SK-N-SH (cell line): ENCODE measurements around the gene LRCH4. TPM values are rescaled to one million over a fixed set of nuclear protein-coding genes. Genes with fewer than 3 reads are reported as not detected.

Experiments
- CTCF ChIA-PET: fragments of 300-600, 350-600 bp; formaldehyde crosslinking; extraction: SDS; loops from one replicate; lab custom pipeline; 2021; lab: Yijun Ruan, JAX
- POLR2A ChIA-PET: fragments of 350-600 bp; sonication (Branson Sonifier 250); formaldehyde crosslinking; extraction: SDS; loops from one replicate; lab custom pipeline; 2020; ENCODE audit warnings: antibody characterized with exemption, inconsistent platforms; lab: Yijun Ruan, JAX
- DNase-seq: peaks from one replicate; pipeline ENCODE4 v3.0.0; 2012
- H2AFZ ChIP-seq: fragments of 200-600 bp; sonication (generic); 2 replicates; pipeline ENCODE4 v1.8.1; 2016; ENCODE audit warnings: antibody characterized with exemption, mild to moderate bottlenecking, low read depth
- H3F3A ChIP-seq: fragments of 200-600 bp; sonication (generic); replicated peaks from 2 replicates; pipeline ENCODE3; 2016; ENCODE audit warnings: antibody characterized with exemption, mild to moderate bottlenecking; ENCODE audit not compliant: insufficient read depth
- H3K27ac ChIP-seq, 2 experiments: fragments of 200-500 bp in 1 of 2; fragments of 200-600 bp in 1 of 2; sonication (Bioruptor generic) in 1 of 2; sonication (generic), shearing (Covaris generic) in 1 of 2; 2 replicates each; pipeline versions ENCODE4 v1.5.1 to v1.6.1; 2014 to 2016; ENCODE audit warnings: low read depth in 2 of 2, inconsistent platforms in 1 of 2, low read length in 1 of 2, mild to moderate bottlenecking in 1 of 2, mixed read lengths in 1 of 2
- H3K27me3 ChIP-seq: fragments of 200-600 bp; sonication (generic), shearing (Covaris generic); 2 replicates; pipeline ENCODE4 v1.6.1; 2016; ENCODE audit warnings: mixed run types; ENCODE audit not compliant: insufficient read depth
- H3K36me3 ChIP-seq, 2 experiments: fragments of 200-500 bp in 1 of 2; fragments of 200-600 bp in 1 of 2; sonication (Bioruptor generic) in 1 of 2; sonication (generic) in 1 of 2; replicated peaks in 1 of 2; 2 replicates each; pipeline versions ENCODE3 to v1.5.1; 2014 to 2016; ENCODE audit warnings: low read length in 1 of 2, mild to moderate bottlenecking in 1 of 2; ENCODE audit not compliant: insufficient read depth in 2 of 2, control insufficient read depth in 1 of 2
- H3K4me1 ChIP-seq, 2 experiments: fragments of 200-500 bp in 1 of 2; fragments of 200-600 bp in 1 of 2; sonication (Bioruptor generic) in 1 of 2; sonication (generic), shearing (Covaris generic) in 1 of 2; 2 replicates each; pipeline versions ENCODE4 v1.5.1 to v1.6.1; 2014 to 2016; ENCODE audit warnings: low read depth in 1 of 2, low read length in 1 of 2, mixed run types in 1 of 2; ENCODE audit not compliant: insufficient read depth in 2 of 2, control insufficient read depth in 1 of 2
- H3K4me2 ChIP-seq: fragments of 200-600 bp; sonication (generic), shearing (Covaris generic); 2 replicates; pipeline ENCODE4 v1.6.1; 2017; ENCODE audit warnings: mixed run types
- H3K4me3 ChIP-seq, 2 experiments: fragments of 200-500 bp in 1 of 2; fragments of 200-600 bp in 1 of 2; sonication (Bioruptor generic) in 1 of 2; sonication (generic), shearing (Covaris generic) in 1 of 2; 2 replicates each; pipeline versions ENCODE4 v1.5.1 to v1.8.1; 2014 to 2016; ENCODE audit warnings: low read depth in 2 of 2, inconsistent platforms in 1 of 2, low read length in 1 of 2, mild to moderate bottlenecking in 1 of 2, mixed read lengths in 1 of 2, moderate library complexity in 1 of 2
- H3K79me2 ChIP-seq: fragments of 200-600 bp; sonication (generic); 2 replicates; pipeline ENCODE4 v1.8.1; 2017; ENCODE audit warnings: mild to moderate bottlenecking; ENCODE audit not compliant: insufficient read depth
- H3K9ac ChIP-seq: fragments of 200-600 bp; sonication (generic); 2 replicates; pipeline ENCODE4 v1.6.1; 2017; ENCODE audit warnings: mixed run types
- H3K9me2 ChIP-seq: fragments of 200-600 bp; sonication (generic); 2 replicates; pipeline ENCODE4 v1.6.1; 2017; ENCODE audit warnings: mixed run types
- H3K9me3 ChIP-seq: fragments of 200-600 bp; sonication (generic); 2 replicates; pipeline ENCODE4 v1.6.1; 2017; ENCODE audit warnings: mixed run types, mild to moderate bottlenecking, moderate library complexity
- H4K20me1 ChIP-seq: fragments of 200-600 bp; sonication (generic); 2 replicates; pipeline ENCODE4 v1.6.1; 2017; ENCODE audit warnings: mild to moderate bottlenecking, mixed run types; ENCODE audit not compliant: insufficient read depth
- ELF1 ChIP-seq: IDR thresholded peaks from 2 replicates; pipeline ENCODE4 v1.4.0; 2012
- MXI1 ChIP-seq: IDR thresholded peaks from 2 replicates; pipeline ENCODE4 v1.6.1; 2012; ENCODE audit warnings: mild to moderate bottlenecking, low read depth, low read length, improper control_type of control experiment
- RAD21 ChIP-seq: IDR thresholded peaks from 2 replicates; pipeline ENCODE4 v1.6.1; 2012; ENCODE audit warnings: mild to moderate bottlenecking, low read length
- RFX5 ChIP-seq: IDR thresholded peaks from 2 replicates; pipeline ENCODE4 v1.6.1; 2012; ENCODE audit warnings: mild to moderate bottlenecking, improper control_type of control experiment, low read length
- SIN3A ChIP-seq: IDR thresholded peaks from 2 replicates; pipeline ENCODE4 v1.6.1; 2012; ENCODE audit warnings: low read depth, mild to moderate bottlenecking, low read length, moderate library complexity, borderline replicate concordance
- SMC3 ChIP-seq: IDR thresholded peaks from 2 replicates; pipeline ENCODE4 v1.6.1; 2012; ENCODE audit warnings: low read depth, low read length, improper control_type of control experiment
- WGBS: methylation state at CpG from one replicate; pipeline ENCODE4 v1.1.6; 2017; ENCODE audit warnings: low lambda C conversion rate; 5-methylcytosine and 5-hydroxymethylcytosine counted together
- polyA plus RNA-seq, 3 experiments: library from polyadenylated mRNA; depleted of rRNA; stranded (reverse); fragments of >200 nt; gene quantifications; 2 replicates each; pipeline ENCODE4 v1.2.3, GENCODE V29; 2012
- TF ChIP-seq, protein P1 (sequence below): IDR thresholded peaks from 2 replicates; pipeline ENCODE4 v1.4.0; 2012; ENCODE audit warnings: low read depth, borderline replicate concordance
- TF ChIP-seq, protein P2 (sequence below): fragments of 200-600 bp; sonication (generic); IDR thresholded peaks from 2 replicates; pipeline ENCODE4 v1.6.1; 2017; ENCODE audit warnings: antibody characterized with exemption, mild to moderate bottlenecking, moderate library complexity

Gene LRCH4
- polyA plus RNA-seq, 1 of the 3 experiments (the other 2 are of a cell fraction), result 29.8 TPM

DNA sequence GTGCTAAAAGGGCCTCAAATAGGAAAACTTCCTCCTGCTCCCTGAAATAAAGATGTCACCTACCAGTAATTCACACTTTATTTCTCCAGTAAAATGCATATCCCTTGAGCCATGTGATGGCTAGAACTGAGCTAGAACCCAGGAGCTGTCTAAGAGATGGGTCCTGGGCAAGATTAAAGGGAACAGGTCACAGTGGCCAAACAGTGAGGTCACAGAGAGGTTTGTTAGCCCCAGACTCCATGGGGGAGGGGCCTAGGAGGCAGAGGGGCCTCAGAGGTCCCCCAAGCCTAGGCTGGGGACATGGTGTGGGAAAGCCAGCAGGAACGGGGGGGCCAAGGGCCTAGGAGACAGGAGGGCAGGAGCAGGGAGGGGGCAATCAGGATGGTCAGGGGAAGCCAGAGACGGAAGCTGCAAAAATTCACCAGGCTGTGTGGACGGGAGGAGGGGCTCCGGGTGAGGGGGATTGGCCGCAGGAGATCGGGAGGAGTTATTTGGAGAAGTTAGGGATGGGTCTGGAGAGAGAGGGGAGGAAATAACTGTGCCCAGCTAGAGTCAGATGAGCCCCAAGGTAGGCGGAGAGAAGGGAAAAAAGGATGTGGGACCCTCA, 3.5 kb upstream of the LRCH4 start (continued):
- TF ChIP-seq SIN3A (no peak), MXI1 (no peak), RFX5 (no peak)
- TF ChIP-seq, protein P1, sequence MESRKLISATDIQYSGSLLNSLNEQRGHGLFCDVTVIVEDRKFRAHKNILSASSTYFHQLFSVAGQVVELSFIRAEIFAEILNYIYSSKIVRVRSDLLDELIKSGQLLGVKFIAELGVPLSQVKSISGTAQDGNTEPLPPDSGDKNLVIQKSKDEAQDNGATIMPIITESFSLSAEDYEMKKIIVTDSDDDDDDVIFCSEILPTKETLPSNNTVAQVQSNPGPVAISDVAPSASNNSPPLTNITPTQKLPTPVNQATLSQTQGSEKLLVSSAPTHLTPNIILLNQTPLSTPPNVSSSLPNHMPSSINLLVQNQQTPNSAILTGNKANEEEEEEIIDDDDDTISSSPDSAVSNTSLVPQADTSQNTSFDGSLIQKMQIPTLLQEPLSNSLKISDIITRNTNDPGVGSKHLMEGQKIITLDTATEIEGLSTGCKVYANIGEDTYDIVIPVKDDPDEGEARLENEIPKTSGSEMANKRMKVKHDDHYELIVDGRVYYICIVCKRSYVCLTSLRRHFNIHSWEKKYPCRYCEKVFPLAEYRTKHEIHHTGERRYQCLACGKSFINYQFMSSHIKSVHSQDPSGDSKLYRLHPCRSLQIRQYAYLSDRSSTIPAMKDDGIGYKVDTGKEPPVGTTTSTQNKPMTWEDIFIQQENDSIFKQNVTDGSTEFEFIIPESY, result no peak

DNA sequence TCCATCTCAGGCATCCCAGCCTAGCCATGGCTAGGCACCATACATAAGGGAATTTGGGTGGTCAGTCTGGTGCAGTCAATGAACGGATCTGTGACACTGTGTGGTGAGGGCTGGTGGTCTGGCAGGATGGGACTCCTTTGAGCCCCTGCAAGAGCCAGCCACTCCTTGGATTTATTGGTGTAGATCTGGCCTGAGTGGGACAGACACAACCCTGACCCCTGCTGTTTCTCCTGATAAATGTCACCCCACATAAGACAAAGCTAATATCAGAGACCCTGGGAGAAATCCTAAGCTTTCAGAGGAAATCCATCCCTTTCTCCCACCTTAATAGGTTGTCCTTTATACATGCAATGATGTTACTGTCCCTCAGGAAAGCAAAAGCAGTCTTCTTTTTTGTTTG, 2.5 kb upstream of the LRCH4 start:
- no peak overlapping the region for H2AFZ ChIP-seq
- H3K27me3 ChIP-seq, result no peaks in the 10 kb centered on the region
- H3K4me2 ChIP-seq, result no peak overlapping the region
- no peaks in the 10 kb centered on the region for H3K36me3 ChIP-seq
- peak; percentile 72 for DNase-seq
- H3K9me2 ChIP-seq, result no peaks in the 10 kb centered on the region
- H3K4me3 ChIP-seq, result no peak overlapping the region
- H4K20me1 ChIP-seq, result peaks cover 17% of the 10 kb centered on the region
- CTCF ChIA-PET, result interaction anchor here (0.5 to 11.9 kb wide), 27 partner anchors 9 to 159 kb away, joined by 3 to 149 read pairs (median 5); partner anchors contain the start of genes AGFG2, MEPCE, MOSPD3 and NYAP1
- peaks cover 6 to 15% of the 10 kb centered on the region in 2 experiments; a peak in 2 of 4 replicates for H3K4me1 ChIP-seq
- peaks cover 22% of the 10 kb centered on the region for H3K79me2 ChIP-seq
- 71% methylated on average over 1 of the region's 1 CpG for WGBS
- TF ChIP-seq SMC3 (peak; percentile 66), RAD21 (peak; percentile 68), ELF1 (no peak)
- TF ChIP-seq, protein P2, sequence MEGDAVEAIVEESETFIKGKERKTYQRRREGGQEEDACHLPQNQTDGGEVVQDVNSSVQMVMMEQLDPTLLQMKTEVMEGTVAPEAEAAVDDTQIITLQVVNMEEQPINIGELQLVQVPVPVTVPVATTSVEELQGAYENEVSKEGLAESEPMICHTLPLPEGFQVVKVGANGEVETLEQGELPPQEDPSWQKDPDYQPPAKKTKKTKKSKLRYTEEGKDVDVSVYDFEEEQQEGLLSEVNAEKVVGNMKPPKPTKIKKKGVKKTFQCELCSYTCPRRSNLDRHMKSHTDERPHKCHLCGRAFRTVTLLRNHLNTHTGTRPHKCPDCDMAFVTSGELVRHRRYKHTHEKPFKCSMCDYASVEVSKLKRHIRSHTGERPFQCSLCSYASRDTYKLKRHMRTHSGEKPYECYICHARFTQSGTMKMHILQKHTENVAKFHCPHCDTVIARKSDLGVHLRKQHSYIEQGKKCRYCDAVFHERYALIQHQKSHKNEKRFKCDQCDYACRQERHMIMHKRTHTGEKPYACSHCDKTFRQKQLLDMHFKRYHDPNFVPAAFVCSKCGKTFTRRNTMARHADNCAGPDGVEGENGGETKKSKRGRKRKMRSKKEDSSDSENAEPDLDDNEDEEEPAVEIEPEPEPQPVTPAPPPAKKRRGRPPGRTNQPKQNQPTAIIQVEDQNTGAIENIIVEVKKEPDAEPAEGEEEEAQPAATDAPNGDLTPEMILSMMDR, result peak; percentile 62
- TF ChIP-seq, protein P1, result no peak
- TF ChIP-seq, all 33 proteins: peak for 3
- POLR2A ChIA-PET, result interaction anchor here (2.6 kb wide), 1 partner anchor 15 kb away, joined by 16 read pairs; the partner anchor contains the start of gene PCOLCE
- no peak overlapping the region for H3K27ac ChIP-seq
- no peaks in the 10 kb centered on the region for H3K9me3 ChIP-seq
- peaks cover 7% of the 10 kb centered on the region for H3F3A ChIP-seq
- no peak overlapping the region for H3K9ac ChIP-seq
